ENCODE results near the gene CDC42SE2. TPM values are rescaled to one million over a fixed set of nuclear protein-coding genes. Genes with fewer than 3 reads are reported as not detected.
"Not testable (repeated sequence)": the region's sequence is repeated elsewhere in the genome, so short reads cannot be mapped to it uniquely, and the experiment has no call there.

The CDC42SE2 gene
- total RNA-seq, 1 donor from 2014 or later, result 49.3 TPM

- no peak for DNase-seq (ENCODE audit: low read depth, low spot score)
These were observed 100.7 kb downstream of the CDC42SE2 start for GRCh38 chr5:131364507-131365050.

DNA sequence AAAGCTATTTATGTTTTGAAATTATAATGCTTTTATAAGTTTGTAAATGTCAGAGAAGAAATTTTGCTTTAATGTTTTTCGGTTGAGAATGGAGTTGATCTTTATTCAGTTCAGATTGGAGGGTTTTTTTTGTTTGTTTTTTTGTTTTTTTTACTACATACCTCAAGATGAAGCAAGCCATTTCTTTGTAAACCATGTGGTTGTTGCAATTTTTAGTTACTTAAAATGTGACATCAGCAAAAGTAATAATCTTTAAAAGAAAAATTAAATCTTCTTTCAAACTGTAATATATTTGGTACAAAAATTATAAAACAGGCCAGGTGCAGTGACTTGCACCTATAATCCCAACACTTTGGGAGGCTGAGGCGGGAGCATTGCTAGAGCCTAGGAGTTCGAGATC, 102.6 kb downstream of the CDC42SE2 start:
- no peak for DNase-seq (ENCODE audit: low read depth, low spot score)

- DNase-seq (ENCODE audit: low read depth, low spot score), result no peak
These were observed 103.5 kb downstream of the CDC42SE2 start for GRCh38 chr5:131367219-131367860.

- DNase-seq (ENCODE audit: low read depth, low spot score), result no peak
These were observed 105.0 kb downstream of the CDC42SE2 start for GRCh38 chr5:131368866-131369265.

DNA sequence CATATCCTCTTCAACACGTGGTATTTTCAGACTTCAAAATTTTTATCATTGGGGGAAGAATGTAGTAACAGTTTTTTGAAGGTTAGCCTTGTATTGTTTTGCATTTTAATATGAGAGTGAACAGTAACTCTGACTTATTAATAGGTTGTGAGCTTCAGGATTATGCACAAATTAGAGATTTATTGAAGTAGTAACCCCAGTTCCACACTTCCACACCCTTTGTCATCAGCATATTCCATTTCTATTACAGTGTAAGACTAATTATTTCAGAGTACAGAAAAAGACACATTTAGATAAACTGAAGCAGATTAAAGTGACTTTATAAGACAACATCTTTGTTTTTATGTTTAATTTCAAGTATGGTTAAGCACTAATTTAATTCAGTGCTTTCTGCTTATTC, 105.7 kb downstream of the CDC42SE2 start:
- no peak for DNase-seq (ENCODE audit: low read depth, low spot score)

DNA sequence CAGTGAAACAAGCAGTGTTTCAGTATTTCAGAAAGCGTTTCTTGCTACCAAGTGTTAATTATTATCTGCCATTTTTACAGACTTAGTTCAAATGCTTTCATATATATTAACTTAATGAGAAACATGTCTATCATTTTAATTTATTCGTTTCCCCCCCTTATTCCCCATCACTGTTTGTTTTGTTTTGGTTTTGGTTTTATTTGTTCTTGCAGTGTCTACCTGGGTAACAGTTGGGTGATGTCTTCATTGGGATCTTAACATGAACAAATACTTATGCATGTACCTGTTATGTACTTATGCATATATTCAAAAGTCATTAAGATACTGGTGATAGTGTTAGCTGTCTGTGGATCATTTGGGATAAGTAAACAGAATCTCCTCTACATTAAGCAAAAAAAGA, 108.0 kb downstream of the CDC42SE2 start:
- no peak for DNase-seq (ENCODE audit: low read depth, low spot score)

GRCh38 chr5:131373265-131373664, 109.4 kb downstream of the CDC42SE2 start:
- no peak for DNase-seq (ENCODE audit: low read depth, low spot score)

- DNase-seq (ENCODE audit: low read depth, low spot score), result no peak
These were observed 111.5 kb downstream of the CDC42SE2 start for GRCh38 chr5:131375351-131375750.

DNA sequence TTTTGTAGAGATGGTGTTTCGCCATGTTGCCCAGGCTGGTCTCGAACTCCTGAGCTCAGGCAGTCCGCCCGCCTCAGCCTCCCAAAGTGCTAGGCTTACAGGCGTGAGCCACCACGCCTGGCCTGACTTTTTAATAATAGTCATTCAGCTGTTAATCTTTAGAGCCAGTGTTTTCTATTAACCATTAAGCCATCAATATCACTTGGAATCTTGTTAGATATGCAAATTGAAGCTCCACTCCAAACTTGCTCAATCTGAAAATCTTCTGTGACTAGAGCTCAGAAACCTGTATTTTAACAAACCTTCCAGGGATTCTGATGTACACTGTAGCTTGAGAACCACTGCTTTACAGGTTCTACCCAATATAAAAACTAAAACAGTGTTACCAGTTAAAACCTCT, 113.5 kb downstream of the CDC42SE2 start:
- no peak for DNase-seq (ENCODE audit: low read depth, low spot score)

GRCh38 chr5:131377785-131378325, 114.0 kb downstream of the CDC42SE2 start:
- DNase-seq (ENCODE audit: low read depth, low spot score), result peak; percentile 59

- DNase-seq (ENCODE audit: low read depth, low spot score), result no peak
These were observed 115.1 kb downstream of the CDC42SE2 start for GRCh38 chr5:131378721-131379541.

GRCh38 chr5:131379723-131380122, 115.9 kb downstream of the CDC42SE2 start:
- peak; percentile 95 for DNase-seq (ENCODE audit: low read depth, low spot score)

GRCh38 chr5:131380238-131380637, 116.4 kb downstream of the CDC42SE2 start:
- not testable (repeated sequence) for DNase-seq (ENCODE audit: low read depth, low spot score)

DNA sequence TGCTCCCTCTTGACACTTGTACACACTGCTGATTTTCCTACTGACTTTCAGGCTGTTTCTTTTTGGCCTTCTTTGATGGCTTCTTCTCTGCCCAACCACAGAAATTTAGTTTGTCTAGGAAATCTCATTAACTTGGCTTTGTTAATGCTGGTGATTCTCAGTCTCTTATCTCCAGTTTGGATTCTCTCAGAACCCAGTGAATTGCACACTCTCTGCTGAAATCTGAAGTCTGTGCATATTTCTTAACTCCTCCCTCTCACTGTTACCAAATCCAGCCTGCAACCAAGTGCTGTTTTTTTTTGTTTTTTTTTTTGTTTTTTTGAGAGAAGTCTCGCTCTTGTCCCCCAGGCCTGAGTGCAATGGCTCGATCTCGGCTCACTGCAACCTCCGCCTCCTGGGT, 117.2 kb downstream of the CDC42SE2 start:
- DNase-seq (ENCODE audit: low read depth, low spot score), result no peak

- no peak for DNase-seq (ENCODE audit: low read depth, low spot score)
These were observed 117.9 kb downstream of the CDC42SE2 start for GRCh38 chr5:131381777-131382176.

DNA sequence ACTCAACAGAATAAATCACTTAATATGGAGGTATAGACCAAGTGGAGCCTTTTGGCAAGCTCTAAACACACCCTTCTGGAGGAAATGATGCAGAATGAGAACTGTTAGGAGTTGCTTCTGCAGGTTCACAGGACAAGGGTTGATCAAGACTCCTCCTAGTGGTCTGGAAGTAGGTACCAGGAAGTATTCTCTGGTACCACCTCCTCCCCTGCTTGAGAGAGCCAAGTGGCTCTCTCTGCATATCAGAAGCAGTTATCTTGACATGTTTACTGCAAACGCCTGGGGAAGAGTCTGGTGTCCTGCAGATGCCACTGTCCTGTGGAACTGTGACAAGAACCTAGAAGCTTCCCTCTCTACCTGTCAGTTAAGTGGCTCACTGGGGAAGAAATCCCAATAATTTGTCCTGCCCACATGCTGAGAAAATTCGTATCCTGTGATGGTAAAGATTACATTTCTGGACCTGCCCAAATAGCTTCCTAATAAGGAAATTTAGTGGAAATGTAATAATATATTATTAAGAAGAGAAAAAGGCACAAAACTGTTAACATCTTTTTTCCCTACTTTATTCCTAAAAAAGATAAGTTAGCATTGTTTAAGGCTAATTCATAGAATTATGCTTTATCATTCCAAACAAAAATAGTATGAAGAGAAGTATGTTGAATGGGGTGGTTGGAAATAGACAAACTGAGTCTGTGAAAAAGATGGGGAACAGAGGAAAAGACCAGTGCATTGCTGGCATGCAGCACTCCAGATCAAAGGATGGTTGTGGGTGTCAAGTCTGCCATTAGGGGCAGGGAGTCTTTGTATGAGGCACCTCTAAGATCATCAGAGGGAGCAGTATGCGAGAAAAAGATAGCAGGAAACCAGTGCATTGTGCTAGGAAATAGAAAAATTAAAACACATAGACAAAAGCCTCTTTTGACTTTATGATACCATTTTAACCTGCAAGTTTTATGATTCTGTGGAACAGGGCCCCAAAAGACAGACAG, 118.8 kb downstream of the CDC42SE2 start:
- no peak for DNase-seq (ENCODE audit: low read depth, low spot score)

- no peak for DNase-seq (ENCODE audit: low read depth, low spot score)
These were observed 120.3 kb downstream of the CDC42SE2 start for GRCh38 chr5:131384173-131384572.

DNA sequence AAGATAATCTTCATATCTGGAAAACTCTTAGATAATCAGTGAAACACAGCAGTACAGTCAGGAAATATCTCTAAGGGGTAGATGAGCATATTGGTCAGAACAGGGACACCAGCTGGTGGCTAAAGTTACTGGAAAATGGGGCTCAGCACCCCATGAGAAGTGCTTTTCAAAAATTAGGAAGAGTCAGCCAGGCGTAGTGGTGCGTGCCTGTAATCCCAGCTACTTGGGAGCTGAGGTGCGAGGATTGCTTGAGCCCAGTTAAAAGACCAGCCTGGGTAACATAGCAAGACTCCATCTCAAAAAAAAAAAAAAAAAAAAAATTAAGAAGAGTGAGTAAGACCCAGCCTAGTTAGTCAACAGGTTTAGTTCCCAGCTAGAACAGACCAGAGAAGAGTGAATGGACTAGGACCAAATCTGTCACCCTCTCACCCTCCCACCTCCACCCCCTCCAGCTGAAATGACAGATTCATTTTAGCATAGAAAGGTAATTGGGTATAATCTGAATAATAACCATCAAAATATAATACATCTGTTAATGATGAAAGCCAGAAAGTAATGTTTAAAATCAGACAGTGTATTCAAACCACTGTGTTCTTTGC, 120.9 kb downstream of the CDC42SE2 start:
- DNase-seq (ENCODE audit: low read depth, low spot score), result no peak

DNA sequence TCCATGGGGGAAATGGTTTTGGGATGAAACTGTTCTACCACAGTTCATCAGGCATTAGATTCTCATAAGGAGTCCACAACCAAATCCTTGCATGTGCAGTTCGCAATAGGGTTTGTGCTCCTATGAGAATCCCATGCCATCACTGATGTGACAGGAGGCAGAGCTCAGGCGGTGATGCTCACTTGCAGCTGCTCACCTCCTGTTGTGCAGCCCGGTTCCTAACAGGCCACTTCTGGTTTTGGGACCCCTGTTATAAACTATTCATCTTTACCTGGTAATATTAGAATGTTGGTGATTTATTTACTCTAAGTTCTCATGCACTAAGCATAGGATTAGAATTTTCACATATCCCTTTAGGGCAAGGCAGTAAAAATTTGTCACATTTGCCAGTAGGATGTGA, 122.3 kb downstream of the CDC42SE2 start:
- DNase-seq (ENCODE audit: low read depth, low spot score), result no peak

DNA sequence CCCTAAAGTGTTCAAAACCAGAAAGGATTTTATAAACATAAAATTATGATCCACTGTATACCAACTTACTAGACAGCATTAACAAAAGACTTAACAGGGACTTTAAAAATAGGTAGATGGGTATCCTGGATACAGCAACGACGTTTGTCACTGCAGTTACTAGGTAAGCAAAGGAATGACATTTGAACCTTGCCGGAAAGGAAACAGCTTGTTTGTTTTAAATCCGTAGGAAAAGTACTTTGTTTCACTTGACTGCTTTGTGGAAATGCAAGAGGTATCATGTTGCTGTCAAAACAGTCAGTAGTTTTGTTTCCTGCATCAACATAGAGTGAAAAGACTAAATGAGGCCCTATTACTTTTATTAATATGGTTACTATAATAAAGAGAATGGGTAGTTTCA, 122.9 kb downstream of the CDC42SE2 start:
- peak; percentile 73 for DNase-seq (ENCODE audit: low read depth, low spot score)

GRCh38 chr5:131387255-131387654, 123.4 kb downstream of the CDC42SE2 start:
- DNase-seq (ENCODE audit: low read depth, low spot score), result no peak

Measured in pulmonary artery endothelial cell (primary cell).